Right lobe of liver (tissue), 6 donors: Measurements from ENCODE around the gene PPCDC. TPM values are rescaled to one million over a fixed set of nuclear protein-coding genes. Genes with fewer than 3 reads are reported as not detected.

Experiments
- ATAC-seq, 4 donors: fragments of 200-7000 bp; cut with Tn5 transposase; one replicate each; pipeline ENCODE4 v1.9.1; 2020; ENCODE audit warnings: mild to moderate bottlenecking in 4 of 4, moderate library complexity in 4 of 4
- DNase-seq, 3 donors: peaks; one replicate each; pipeline ENCODE4 v3.0.0-alpha.2; 2020
- H3K27ac ChIP-seq, 3 donors: fragments of 200-600 bp; one replicate each; pipeline ENCODE4 v1.8.0; 2022
- H3K27me3 ChIP-seq, 2 donors: fragments of 200-600 bp; one replicate each; pipeline ENCODE4 v1.8.0; 2022
- H3K36me3 ChIP-seq, 4 donors: fragments of 200-600 bp; sonication (generic) in 1 of 4; one replicate each; pipeline versions ENCODE4 v1.5.1 to v1.8.0; 2017 to 2022; ENCODE audit warnings: control low read depth in 1 of 4
- H3K4me1 ChIP-seq, 4 donors: fragments of 200-600 bp; sonication (generic) in 1 of 4; one replicate each; pipeline versions ENCODE4 v1.5.1 to v1.8.0; 2017 to 2022; ENCODE audit warnings: control low read depth in 1 of 4
- H3K4me3 ChIP-seq, 3 donors: fragments of 200-600 bp; one replicate each; pipeline ENCODE4 v1.8.0; 2022
- H3K9me3 ChIP-seq, 4 donors: fragments of 200-600 bp; sonication (generic) in 1 of 4; one replicate each; pipeline versions ENCODE4 v1.5.1 to v1.8.0; 2017 to 2022; ENCODE audit warnings: control low read depth in 1 of 4
- CTCF ChIP-seq, 4 donors: fragments of 200-600 bp in 3 of 4; fragments of 450-650 bp in 1 of 4; IDR thresholded peaks; one replicate each; pipeline versions ENCODE4 v1.5.1 to v1.8.0; 2016 to 2022; ENCODE audit warnings: antibody characterized with exemption in 4 of 4, mild to moderate bottlenecking in 2 of 4
- POLR2A ChIP-seq: fragments of 450-650 bp; IDR thresholded peaks from one replicate; pipeline ENCODE4 v1.6.1; 2017; ENCODE audit warnings: antibody characterized with exemption, mild to moderate bottlenecking
- WGBS: methylation state at CpG from one replicate; pipeline ENCODE4 v1.1.6; 2018; ENCODE audit warnings: low coverage, low lambda C conversion rate; ENCODE audit not compliant: insufficient coverage; ENCODE audit errors: missing lambda C conversion rate; 5-methylcytosine and 5-hydroxymethylcytosine counted together
- intact Hi-C, 2 donors: fragments of 100-400 bp; cut with DNase I; formaldehyde crosslinking; loops; one replicate each; pipeline versions ENCODE4 v1.11.2 to v1.14.1; 2022
- total RNA-seq, 6 experiments: library from RNA; depleted of rRNA in 2 of 6; stranded (reverse); fragments of >200 nt in 2 of 6; fragmentation: NEBNext Ultra II Directional in 3 of 6; extraction: Animal tissue kit (Norgen Biotek cat#: 25700) in 3 of 6; gene quantifications; one replicate each; pipeline versions ENCODE4 v1.1.0 to v1.2.4, GENCODE V29; 2016 to 2023
- donor health status: DM: no; HTN: yes; CAD: no.
- donor health status: DM: no; HTN: no; CAD: no.
- donor health status: DM: no; HTN: no; CAD: no.
- donor health status: DM: no; HTN: yes; CAD: no.
- donor health status: DM: no; HTN: yes; CAD: no.

The PPCDC gene
- total RNA-seq, 6 experiments from 2014 or later, result 5.9 to 21.5 (median 8.3) TPM

GRCh38 chr15:75045332-75046015 is 22.1 kb downstream of the PPCDC start:
- Histone ChIP-seq H3K4me1 (peaks cover 0 to 49% (median 12%) of the 10 kb centered on the region in 4 donors), H3K27ac (no peak overlapping the region), H3K9me3 (no peaks in the 10 kb centered on the region), H3K4me3 (no peak overlapping the region), H3K36me3 (no peaks in the 10 kb centered on the region), H3K27me3 (no peaks in the 10 kb centered on the region)
- DNase-seq (no peak), ATAC-seq (no peak)
- WGBS, result 97% methylated on average over 4 of the region's 6 CpGs
- intact Hi-C loops, result no loop called here
- no peak for TF ChIP-seq POLR2A
- TF ChIP-seq CTCF (IDR thresholded peaks at IDR 0.05), result no peak

- Histone ChIP-seq H3K9me3 (no peaks in the 10 kb centered on the region), H3K36me3 (no peaks in the 10 kb centered on the region), H3K27ac (no peak overlapping the region), H3K4me1 (peaks cover 0 to 40% (median 7%) of the 10 kb centered on the region in 4 donors), H3K27me3 (no peaks in the 10 kb centered on the region), H3K4me3 (no peak overlapping the region)
- 94% methylated on average over 3 of the region's 10 CpGs for WGBS
- TF ChIP-seq CTCF (IDR thresholded peaks at IDR 0.05), result no peak
- no peak for TF ChIP-seq POLR2A
- ATAC-seq (no peak), DNase-seq (no peak)
- intact Hi-C loops, result no loop called here
Observed at GRCh38 chr15:75048394-75048793, 25.0 kb downstream of the PPCDC start.

DNA sequence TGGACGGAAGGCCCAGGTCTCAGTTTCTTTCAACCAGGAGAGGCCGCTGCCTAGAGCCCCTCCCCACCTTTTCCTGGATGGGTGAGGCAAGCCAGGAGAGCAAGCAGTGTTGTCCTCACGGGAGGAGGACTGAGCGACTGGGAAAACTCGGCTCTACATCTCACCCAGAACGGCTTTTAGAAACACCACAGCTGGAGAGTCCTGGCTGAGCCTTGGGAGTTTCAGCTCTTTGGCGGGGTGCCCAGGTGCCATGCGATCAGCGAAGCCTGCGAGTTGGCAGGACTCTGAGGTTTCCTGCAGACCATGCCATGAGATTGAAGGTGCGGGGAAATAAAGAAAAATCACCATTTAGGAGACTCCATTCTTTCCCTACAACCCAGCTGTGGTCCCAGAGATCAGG is 26.0 kb downstream of the PPCDC start:
- no peaks in the 10 kb centered on the region for H3K27me3 ChIP-seq
- intact Hi-C loops, result no loop called here
- DNase-seq, result peak; percentile 84 to 89 (median 87)
- no peaks in the 10 kb centered on the region for H3K36me3 ChIP-seq
- no peak for TF ChIP-seq CTCF (IDR thresholded peaks at IDR 0.05)
- TF ChIP-seq POLR2A, result no peak
- 60% methylated on average over 4 of the region's 11 CpGs for WGBS
- H3K4me1 ChIP-seq, result peaks cover 0 to 31% (median 7%) of the 10 kb centered on the region in 4 donors
- no peak overlapping the region for H3K4me3 ChIP-seq
- no peak overlapping the region for H3K27ac ChIP-seq
- H3K9me3 ChIP-seq, result no peaks in the 10 kb centered on the region
- peak; percentile 36 to 67 (median 55) for ATAC-seq

GRCh38 chr15:75050283-75050682 is 26.9 kb downstream of the PPCDC start:
- peaks cover 0 to 31% (median 7%) of the 10 kb centered on the region in 4 donors for H3K4me1 ChIP-seq
- TF ChIP-seq CTCF (IDR thresholded peaks at IDR 0.05), result no peak

More at GRCh38 chr15:75050283-75050682, 26.9 kb downstream of the PPCDC start:
- WGBS, result 100% methylated on average over 1 of the region's 2 CpGs
- DNase-seq (no peak), ATAC-seq (no peak)
- Histone ChIP-seq H3K27me3 (no peaks in the 10 kb centered on the region), H3K27ac (no peak overlapping the region), H3K9me3 (no peaks in the 10 kb centered on the region), H3K4me3 (no peak overlapping the region), H3K36me3 (no peaks in the 10 kb centered on the region)
- intact Hi-C loops, result no loop called here
